ENCODE measurements around the gene PIM2. TPM values are rescaled to one million over a fixed set of nuclear protein-coding genes. Genes with fewer than 3 reads are reported as not detected.

The PIM2 gene
- total RNA-seq, 1 donor from 2014 or later = 5.6 TPM

DNA sequence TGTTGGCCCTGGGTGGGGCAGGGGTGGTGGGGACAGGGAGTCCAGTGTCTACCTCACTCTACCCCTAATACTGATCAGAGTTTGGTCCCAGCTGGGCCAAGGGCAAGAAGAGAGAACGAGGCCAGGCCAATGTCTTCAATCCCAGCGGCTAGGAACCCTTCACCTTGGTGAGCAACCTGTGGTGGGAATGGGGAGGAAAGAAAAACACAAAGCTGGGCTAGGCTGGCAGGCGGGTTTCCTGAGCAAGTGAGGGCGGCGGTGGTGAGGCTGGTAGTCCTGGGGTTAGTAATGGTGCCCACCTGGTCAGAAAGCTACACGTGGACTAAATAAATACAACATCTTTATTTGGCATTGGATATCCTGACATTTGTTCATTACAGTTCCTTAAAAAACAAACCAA lies 15.5 kb downstream of the PIM2 start:
- DNase-seq (ENCODE audit: low spot score in 2 of 2) = no peak

DNA sequence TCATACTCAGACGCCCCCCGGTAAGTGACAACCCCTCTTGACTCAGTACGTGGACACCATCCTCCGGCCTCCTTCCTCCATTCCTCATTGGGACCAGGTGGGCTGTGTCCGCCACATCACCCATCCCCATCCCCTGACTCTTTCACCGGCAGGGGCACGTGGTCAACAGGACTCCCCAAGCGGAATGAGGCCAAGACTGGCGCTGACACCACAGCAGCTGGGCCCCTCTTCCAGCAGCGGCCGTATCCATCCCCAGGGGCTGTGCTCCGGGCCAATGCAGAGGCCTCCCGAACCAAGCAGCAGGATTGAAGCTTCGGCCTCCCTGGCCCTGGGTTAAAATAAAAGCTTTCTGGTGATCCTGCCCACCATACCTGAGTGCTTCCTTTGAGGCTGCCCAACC lies 16.0 kb downstream of the PIM2 start:
- DNase-seq (ENCODE audit: low spot score in 2 of 2) = no peak
- intact Hi-C loops (cut with DNase I) = no loop called here
- no peaks in the 10 kb centered on the region for H3K9me3 ChIP-seq
- no peaks in the 10 kb centered on the region for H3K27me3 ChIP-seq
- peaks cover 19 to 30% of the 10 kb centered on the region in 2 donors for H3K36me3 ChIP-seq
- H3K4me1 ChIP-seq = peaks cover 3% of the 10 kb centered on the region in 2 donors
- no peak for TF ChIP-seq CTCF (IDR thresholded peaks at IDR 0.05)
- no peak overlapping the region for H3K4me3 ChIP-seq
- no peak overlapping the region for H3K27ac ChIP-seq

More for the DNA sequence above, 15.5 kb downstream of the PIM2 start:
- TF ChIP-seq CTCF (IDR thresholded peaks at IDR 0.05) = no peak
- intact Hi-C loops (cut with DNase I) = no loop called here
- Histone ChIP-seq H3K4me1 (peaks cover 3% of the 10 kb centered on the region in 2 donors), H3K36me3 (peaks cover 19 to 30% of the 10 kb centered on the region in 2 donors), H3K27ac (no peak overlapping the region), H3K4me3 (no peak overlapping the region), H3K9me3 (no peaks in the 10 kb centered on the region), H3K27me3 (no peaks in the 10 kb centered on the region)

DNA sequence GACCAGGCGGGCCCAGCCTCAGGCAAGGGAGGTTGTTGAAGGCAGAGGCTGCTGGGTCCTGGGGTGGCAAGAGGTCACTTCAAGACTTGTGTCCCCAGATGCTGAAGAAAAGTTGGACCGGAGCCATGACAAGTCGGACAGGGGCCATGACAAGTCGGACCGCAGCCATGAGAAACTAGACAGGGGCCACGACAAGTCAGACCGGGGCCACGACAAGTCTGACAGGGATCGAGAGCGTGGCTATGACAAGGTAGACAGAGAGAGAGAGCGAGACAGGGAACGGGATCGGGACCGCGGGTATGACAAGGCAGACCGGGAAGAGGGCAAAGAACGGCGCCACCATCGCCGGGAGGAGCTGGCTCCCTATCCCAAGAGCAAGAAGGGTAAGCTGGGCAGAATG lies 16.7 kb downstream of the PIM2 start:
- no peak for DNase-seq (ENCODE audit: low spot score in 2 of 2)
- H3K36me3 ChIP-seq = peaks cover 19 to 30% of the 10 kb centered on the region in 2 donors
- no peak for TF ChIP-seq CTCF (IDR thresholded peaks at IDR 0.05)
- H3K4me3 ChIP-seq = no peak overlapping the region
- H3K9me3 ChIP-seq = no peaks in the 10 kb centered on the region
- intact Hi-C loops (cut with DNase I) = no loop called here
- H3K27me3 ChIP-seq = no peaks in the 10 kb centered on the region
- peaks cover 3% of the 10 kb centered on the region in 2 donors for H3K4me1 ChIP-seq
- H3K27ac ChIP-seq = no peak overlapping the region

DNA sequence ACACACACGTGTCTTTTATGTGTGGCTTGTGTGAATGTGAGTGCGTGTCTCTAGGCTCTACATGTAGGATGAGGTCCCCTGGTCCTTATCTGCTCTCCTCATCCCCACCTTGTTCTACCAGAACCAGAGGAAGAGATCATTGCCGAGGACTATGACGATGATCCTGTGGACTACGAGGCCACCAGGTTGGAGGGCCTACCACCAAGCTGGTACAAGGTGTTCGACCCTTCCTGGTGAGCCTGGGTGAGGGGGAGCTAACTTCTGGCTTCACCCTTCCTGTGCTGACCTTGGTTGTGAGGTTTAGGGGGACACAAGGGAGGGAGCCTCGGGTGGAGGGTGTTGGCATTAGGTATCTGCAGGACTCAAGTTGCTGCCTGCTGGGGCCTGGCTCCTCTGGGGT lies 17.8 kb downstream of the PIM2 start:
- TF ChIP-seq CTCF (IDR thresholded peaks at IDR 0.05) = no peak
- DNase-seq (ENCODE audit: low spot score in 2 of 2) = no peak
- intact Hi-C loops (cut with DNase I) = no loop called here

DNA sequence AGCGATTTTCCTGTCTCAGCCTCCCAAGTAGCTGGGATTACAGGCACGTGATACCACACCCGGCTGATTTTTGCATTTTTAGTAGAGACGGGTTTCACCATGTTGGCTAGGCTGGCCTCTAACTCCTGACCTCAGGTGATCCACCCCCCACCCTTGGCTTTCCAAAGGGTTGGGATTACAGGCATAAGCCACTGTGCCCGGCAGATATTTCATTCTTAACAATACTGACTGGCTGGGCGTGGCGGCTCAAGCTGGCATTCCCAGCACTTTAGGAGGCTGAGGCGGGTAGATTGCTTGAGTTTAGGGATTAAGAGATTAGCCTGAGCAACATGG lies 19.8 kb downstream of the PIM2 start:
- no peaks in the 10 kb centered on the region for H3K9me3 ChIP-seq
- H3K27me3 ChIP-seq = no peaks in the 10 kb centered on the region
- H3K4me3 ChIP-seq = no peak overlapping the region
- H3K4me1 ChIP-seq = peaks cover 3 to 9% of the 10 kb centered on the region in 2 donors
- intact Hi-C loops (cut with DNase I) = loop anchor here (5.0 to 10.0 kb wide), 2 partner anchors 143 to 424 kb away; partner anchors contain the start of genes FTSJ1, SLC38A5 and TFE3
- H3K36me3 ChIP-seq = peaks cover 17 to 19% of the 10 kb centered on the region in 2 donors
- TF ChIP-seq CTCF (IDR thresholded peaks at IDR 0.05) = no peak
- H3K27ac ChIP-seq = no peak overlapping the region
- no peak for DNase-seq (ENCODE audit: low spot score in 2 of 2)

More for the DNA sequence above, 17.8 kb downstream of the PIM2 start:
- Histone ChIP-seq H3K9me3 (no peaks in the 10 kb centered on the region), H3K36me3 (peaks cover 19 to 30% of the 10 kb centered on the region in 2 donors), H3K4me3 (no peak overlapping the region), H3K4me1 (peaks cover 3 to 9% of the 10 kb centered on the region in 2 donors), H3K27ac (no peak overlapping the region), H3K27me3 (no peaks in the 10 kb centered on the region)

All from ascending aorta (tissue), 2 donors.